Neural cell (in vitro differentiated cells): ENCODE measurements around the gene BRMS1.

Source experiments
- EP300 ChIP-seq: fragments of 450-650 bp; conservative IDR thresholded peaks from 2 replicates; pipeline ENCODE4 v1.6.1; 2014; ENCODE audit warnings: antibody characterized with exemption, mild to moderate bottlenecking, moderate library complexity; ENCODE audit not compliant: poor library complexity, severe bottlenecking
- EZH2 ChIP-seq: fragments of 200-600, 300-800 bp; shearing (Covaris generic), sonication (generic); IDR thresholded peaks from 2 replicates; pipeline ENCODE4 v1.6.1; 2014; ENCODE audit warnings: antibody characterized with exemption, low read length, borderline replicate concordance, mild to moderate bottlenecking; ENCODE audit not compliant: insufficient read depth, poor library complexity, severe bottlenecking
- POLR2AphosphoS5 ChIP-seq: IDR thresholded peaks from 2 replicates; pipeline ENCODE4 v1.6.1; 2012
- RAD21 ChIP-seq: fragments of 450-650 bp; conservative IDR thresholded peaks from 2 replicates; pipeline ENCODE4 v1.6.1; 2014; ENCODE audit warnings: antibody characterized with exemption, mild to moderate bottlenecking, moderate library complexity
- TF ChIP-seq, protein P1 (sequence below): fragments of 450-650 bp; IDR thresholded peaks from 2 replicates; pipeline ENCODE4 v1.5.1; 2014; ENCODE audit warnings: antibody characterized with exemption, mild to moderate bottlenecking, moderate library complexity; ENCODE audit not compliant: poor library complexity, severe bottlenecking

DNA sequence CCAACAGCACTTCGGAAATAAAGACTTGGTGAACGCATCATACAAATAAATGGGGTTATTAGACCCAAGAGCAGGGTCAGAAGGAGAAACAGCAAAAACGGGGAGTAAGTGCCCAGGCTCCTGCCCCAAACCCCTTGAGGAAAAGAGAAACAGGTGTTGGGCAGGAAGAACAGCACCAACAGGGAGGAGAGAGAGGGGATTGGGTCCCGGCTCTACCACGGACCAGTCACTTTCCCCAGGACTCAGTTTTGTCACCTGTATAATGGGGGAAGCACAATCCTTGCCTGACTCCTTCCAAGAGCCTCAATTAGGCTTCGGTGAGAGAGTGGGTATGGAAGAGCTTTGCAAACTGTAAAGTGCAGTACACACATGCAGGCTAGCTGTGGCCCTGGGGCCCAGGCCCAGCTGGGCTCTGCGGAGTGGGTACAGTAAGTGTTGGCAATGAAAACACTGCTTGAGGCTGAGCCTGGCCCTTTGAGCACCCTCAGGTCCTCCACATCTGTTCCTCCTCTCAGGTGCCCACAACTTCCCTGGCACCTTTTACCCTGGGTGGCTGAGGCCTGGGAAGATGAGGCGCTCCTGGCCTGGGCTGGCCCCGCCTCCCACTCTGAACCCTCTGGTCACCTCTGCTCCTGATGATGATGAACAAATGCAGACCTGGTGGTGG is 17.7 kb upstream of the BRMS1 start:
- TF ChIP-seq, protein P1, sequence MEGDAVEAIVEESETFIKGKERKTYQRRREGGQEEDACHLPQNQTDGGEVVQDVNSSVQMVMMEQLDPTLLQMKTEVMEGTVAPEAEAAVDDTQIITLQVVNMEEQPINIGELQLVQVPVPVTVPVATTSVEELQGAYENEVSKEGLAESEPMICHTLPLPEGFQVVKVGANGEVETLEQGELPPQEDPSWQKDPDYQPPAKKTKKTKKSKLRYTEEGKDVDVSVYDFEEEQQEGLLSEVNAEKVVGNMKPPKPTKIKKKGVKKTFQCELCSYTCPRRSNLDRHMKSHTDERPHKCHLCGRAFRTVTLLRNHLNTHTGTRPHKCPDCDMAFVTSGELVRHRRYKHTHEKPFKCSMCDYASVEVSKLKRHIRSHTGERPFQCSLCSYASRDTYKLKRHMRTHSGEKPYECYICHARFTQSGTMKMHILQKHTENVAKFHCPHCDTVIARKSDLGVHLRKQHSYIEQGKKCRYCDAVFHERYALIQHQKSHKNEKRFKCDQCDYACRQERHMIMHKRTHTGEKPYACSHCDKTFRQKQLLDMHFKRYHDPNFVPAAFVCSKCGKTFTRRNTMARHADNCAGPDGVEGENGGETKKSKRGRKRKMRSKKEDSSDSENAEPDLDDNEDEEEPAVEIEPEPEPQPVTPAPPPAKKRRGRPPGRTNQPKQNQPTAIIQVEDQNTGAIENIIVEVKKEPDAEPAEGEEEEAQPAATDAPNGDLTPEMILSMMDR = no peak
- TF ChIP-seq EZH2 (no peak), POLR2AphosphoS5 (no peak), EP300 (no peak), RAD21 (no peak)
